KOPT-K1 (cell line): ENCODE measurements around the gene EBF3.

Experiments used
- H3K27ac ChIP-seq: fragments of 200-600 bp; sonication (generic); 2 replicates; pipeline ENCODE4 v1.5.1; 2016; ENCODE audit warnings: antibody characterized with exemption, mild to moderate bottlenecking, low read depth, low read length; ENCODE audit not compliant: poor library complexity, severe bottlenecking
- H3K36me3 ChIP-seq: fragments of 200-600 bp; sonication (generic); 2 replicates; pipeline ENCODE4 v1.5.1; 2017; ENCODE audit warnings: antibody characterized with exemption, mild to moderate bottlenecking, low read length, moderate library complexity; ENCODE audit not compliant: insufficient read depth
- H3K9me3 ChIP-seq: fragments of 200-600 bp; sonication (generic); 2 replicates; pipeline ENCODE4 v1.5.1; 2017; ENCODE audit warnings: antibody characterized with exemption, low read length, mild to moderate bottlenecking; ENCODE audit not compliant: insufficient read depth, poor library complexity, severe bottlenecking

Gene EBF3

GRCh38 chr10:129866894-129867293 lies 97.2 kb downstream of the EBF3 start:
- H3K27ac ChIP-seq, result no peak overlapping the region
- no peaks in the 10 kb centered on the region for H3K9me3 ChIP-seq
- H3K36me3 ChIP-seq, result no peaks in the 10 kb centered on the region

- H3K9me3 ChIP-seq, result no peaks in the 10 kb centered on the region
- no peaks in the 10 kb centered on the region for H3K36me3 ChIP-seq
- no peak overlapping the region for H3K27ac ChIP-seq
These were observed 98.1 kb downstream of the EBF3 start for GRCh38 chr10:129865960-129866359.

- H3K36me3 ChIP-seq, result no peaks in the 10 kb centered on the region
- no peaks in the 10 kb centered on the region for H3K9me3 ChIP-seq
- no peak overlapping the region for H3K27ac ChIP-seq
These were observed 98.7 kb downstream of the EBF3 start for GRCh38 chr10:129865413-129865812.

- H3K27ac ChIP-seq, result no peak overlapping the region
- no peaks in the 10 kb centered on the region for H3K9me3 ChIP-seq
- H3K36me3 ChIP-seq, result no peaks in the 10 kb centered on the region
These were observed 99.4 kb downstream of the EBF3 start for GRCh38 chr10:129864601-129865126.

- Histone ChIP-seq H3K9me3 (no peaks in the 10 kb centered on the region), H3K36me3 (no peaks in the 10 kb centered on the region), H3K27ac (no peak overlapping the region)
These were observed 100.0 kb downstream of the EBF3 start for GRCh38 chr10:129864082-129864481.

- no peaks in the 10 kb centered on the region for H3K36me3 ChIP-seq
- no peaks in the 10 kb centered on the region for H3K9me3 ChIP-seq
- no peak overlapping the region for H3K27ac ChIP-seq
These were observed 100.8 kb downstream of the EBF3 start for GRCh38 chr10:129863201-129863663.

GRCh38 chr10:129861776-129862531 lies 102.1 kb downstream of the EBF3 start:
- Histone ChIP-seq H3K27ac (no peak overlapping the region), H3K36me3 (no peaks in the 10 kb centered on the region), H3K9me3 (no peaks in the 10 kb centered on the region)

GRCh38 chr10:129860396-129860795 lies 103.7 kb downstream of the EBF3 start:
- Histone ChIP-seq H3K9me3 (peaks cover 6% of the 10 kb centered on the region), H3K36me3 (no peaks in the 10 kb centered on the region), H3K27ac (no peak overlapping the region)

GRCh38 chr10:129859536-129859935 lies 104.5 kb downstream of the EBF3 start:
- no peaks in the 10 kb centered on the region for H3K36me3 ChIP-seq

GRCh38 chr10:129857242-129857960 lies 106.7 kb downstream of the EBF3 start:
- peaks cover 6% of the 10 kb centered on the region for H3K9me3 ChIP-seq
- H3K27ac ChIP-seq, result no peak overlapping the region
- no peaks in the 10 kb centered on the region for H3K36me3 ChIP-seq

More at GRCh38 chr10:129859536-129859935, 104.5 kb downstream of the EBF3 start:
- Histone ChIP-seq H3K27ac (no peak overlapping the region), H3K9me3 (peaks cover 6% of the 10 kb centered on the region)

GRCh38 chr10:129855836-129856563 lies 108.1 kb downstream of the EBF3 start:
- peaks cover 6% of the 10 kb centered on the region for H3K9me3 ChIP-seq
- no peak overlapping the region for H3K27ac ChIP-seq
- H3K36me3 ChIP-seq, result no peaks in the 10 kb centered on the region

- Histone ChIP-seq H3K27ac (no peak overlapping the region), H3K36me3 (no peaks in the 10 kb centered on the region), H3K9me3 (peaks cover 6% of the 10 kb centered on the region)
These were observed 109.0 kb downstream of the EBF3 start for GRCh38 chr10:129854796-129855705.

GRCh38 chr10:129854158-129854557 lies 109.9 kb downstream of the EBF3 start:
- H3K27ac ChIP-seq, result no peak overlapping the region
- H3K9me3 ChIP-seq, result peaks cover 6% of the 10 kb centered on the region
- H3K36me3 ChIP-seq, result no peaks in the 10 kb centered on the region

GRCh38 chr10:129853562-129853903 lies 110.5 kb downstream of the EBF3 start:
- Histone ChIP-seq H3K9me3 (peaks cover 6% of the 10 kb centered on the region), H3K36me3 (no peaks in the 10 kb centered on the region), H3K27ac (no peak overlapping the region)
